H9 (cell line): ENCODE measurements around the gene ODF2. TPM values are rescaled to one million over a fixed set of nuclear protein-coding genes. Genes with fewer than 3 reads are reported as not detected.

ENCODE experiments used
- DNase-seq: peaks from one replicate; pipeline ENCODE4 v3.0.0-alpha.2; 2017
- H2AFZ ChIP-seq: one replicate; pipeline ENCODE4 v1.6.1; 2013; ENCODE audit warnings: mild to moderate bottlenecking, low read length, control low read depth, moderate library complexity
- H2AK5ac ChIP-seq: 2 replicates; pipeline ENCODE4 v1.6.1; 2013; ENCODE audit warnings: low read length, control low read depth, mixed read lengths; ENCODE audit not compliant: insufficient read length
- H2BK120ac ChIP-seq: one replicate; pipeline ENCODE4 v1.6.1; 2013; ENCODE audit warnings: low read depth, mild to moderate bottlenecking, low read length, control low read depth, inconsistent platforms; ENCODE audit not compliant: poor library complexity, severe bottlenecking
- H2BK12ac ChIP-seq: 2 replicates; pipeline ENCODE4 v1.6.1; 2013; ENCODE audit warnings: low read length, control low read depth, mixed read lengths, low read depth; ENCODE audit not compliant: insufficient read length
- H2BK15ac ChIP-seq: 2 replicates; pipeline ENCODE4 v1.6.1; 2013; ENCODE audit warnings: low read depth, low read length, control low read depth
- H2BK20ac ChIP-seq: one replicate; pipeline ENCODE4 v1.6.1; 2013; ENCODE audit warnings: low read depth, mild to moderate bottlenecking, low read length, control low read depth, inconsistent platforms; ENCODE audit not compliant: poor library complexity, severe bottlenecking
- H2BK5ac ChIP-seq: 2 replicates; pipeline ENCODE4 v1.6.1; 2013; ENCODE audit warnings: low read length, control low read depth, mixed read lengths; ENCODE audit not compliant: insufficient read length
- H3K14ac ChIP-seq: 2 replicates; pipeline ENCODE4 v1.6.1; 2013; ENCODE audit warnings: low read length, control low read depth; ENCODE audit not compliant: insufficient read depth
- H3K18ac ChIP-seq: 2 replicates; pipeline ENCODE4 v1.6.1; 2013; ENCODE audit warnings: low read depth, mild to moderate bottlenecking, mixed read lengths, low read length, control low read depth; ENCODE audit not compliant: insufficient read length
- H3K23ac ChIP-seq: 2 replicates; pipeline ENCODE4 v1.6.1; 2013; ENCODE audit warnings: low read length, control low read depth, mixed read lengths, low read depth; ENCODE audit not compliant: insufficient read length
- H3K23me2 ChIP-seq: 2 replicates; pipeline ENCODE4 v1.6.1; 2013; ENCODE audit warnings: low read depth, mild to moderate bottlenecking, mixed read lengths, low read length, control low read depth; ENCODE audit not compliant: insufficient read length, poor library complexity, severe bottlenecking
- H3K27ac ChIP-seq: 2 replicates; pipeline ENCODE4 v1.5.1; 2013; ENCODE audit warnings: low read length, control low read depth, mixed read lengths, low read depth; ENCODE audit not compliant: insufficient read length
- H3K27me3 ChIP-seq: 2 replicates; pipeline ENCODE4 v1.6.1; 2013; ENCODE audit warnings: low read length, control low read depth, inconsistent platforms; ENCODE audit not compliant: insufficient read depth
- H3K4ac ChIP-seq: 2 replicates; pipeline ENCODE4 v1.6.1; 2013; ENCODE audit warnings: low read depth, mild to moderate bottlenecking, control low read depth, inconsistent platforms, low read length, moderate library complexity
- H3K4me1 ChIP-seq: 2 replicates; pipeline ENCODE4 v1.6.1; 2013; ENCODE audit warnings: low read length, control low read depth, inconsistent platforms; ENCODE audit not compliant: insufficient read depth
- H3K4me2 ChIP-seq: 2 replicates; pipeline ENCODE4 v1.6.1; 2013; ENCODE audit warnings: low read length, control low read depth, mixed read lengths; ENCODE audit not compliant: insufficient read length, insufficient read depth
- H3K56ac ChIP-seq: 2 replicates; pipeline ENCODE4 v1.6.1; 2013; ENCODE audit warnings: low read depth, mild to moderate bottlenecking, mixed read lengths, low read length, control low read depth; ENCODE audit not compliant: insufficient read length
- H3K79me1 ChIP-seq: 2 replicates; pipeline ENCODE4 v1.6.1; 2013; ENCODE audit warnings: low read depth, mild to moderate bottlenecking, moderate library complexity, low read length, control low read depth, inconsistent platforms; ENCODE audit not compliant: insufficient read depth, poor library complexity, severe bottlenecking
- H3K79me2 ChIP-seq: 2 replicates; pipeline ENCODE4 v1.6.1; 2013; ENCODE audit warnings: low read length, control low read depth, inconsistent platforms; ENCODE audit not compliant: insufficient read depth
- H3K9ac ChIP-seq: 2 replicates; pipeline ENCODE4 v1.6.1; 2013; ENCODE audit warnings: low read length, control low read depth, mixed read lengths; ENCODE audit not compliant: insufficient read length; ENCODE audit errors: extremely low read depth
- H3K9me3 ChIP-seq: one replicate; pipeline ENCODE4 v1.6.1; 2013; ENCODE audit warnings: low read depth, low read length, inconsistent platforms; ENCODE audit not compliant: control insufficient read depth
- H3T11ph ChIP-seq: one replicate; pipeline ENCODE4 v1.6.1; 2013; ENCODE audit warnings: mild to moderate bottlenecking, low read length, control low read depth, inconsistent platforms
- H4K20me1 ChIP-seq: one replicate; pipeline ENCODE4 v1.6.1; 2013; ENCODE audit not compliant: control insufficient read depth, insufficient read length, insufficient read depth
- H4K5ac ChIP-seq: 2 replicates; pipeline ENCODE4 v1.6.1; 2013; ENCODE audit warnings: low read depth, mild to moderate bottlenecking, mixed read lengths, low read length, control low read depth; ENCODE audit not compliant: insufficient read length
- H4K8ac ChIP-seq: replicated peaks from 2 replicates; pipeline ENCODE4 v1.6.1; 2013; ENCODE audit warnings: low read length, control low read depth, mixed read lengths, low read depth; ENCODE audit not compliant: insufficient read length
- H4K91ac ChIP-seq: 2 replicates; pipeline ENCODE4 v1.6.1; 2013; ENCODE audit warnings: low read depth, mild to moderate bottlenecking, moderate library complexity, mixed read lengths, low read length, control low read depth; ENCODE audit not compliant: insufficient read length
- H3K27ac Mint-ChIP-seq, 3 experiments: 2 replicates in 2 of 3; 3 replicates in 1 of 3; pipeline ENCODE4 v1.8.0; 2020 to 2021; ENCODE audit warnings: mixed read lengths in 3 of 3, mild to moderate bottlenecking in 1 of 3, moderate library complexity in 1 of 3
- H3K27me3 Mint-ChIP-seq: 2 replicates; pipeline ENCODE4 v1.8.0; 2021; ENCODE audit warnings: low read depth, mild to moderate bottlenecking, moderate library complexity, mixed read lengths
- H3K36me3 Mint-ChIP-seq, 3 experiments: 2 replicates in 2 of 3; 3 replicates in 1 of 3; pipeline ENCODE4 v1.8.0; 2020 to 2021; ENCODE audit warnings: low read depth in 3 of 3, mixed read lengths in 3 of 3; ENCODE audit not compliant: insufficient read depth in 1 of 3
- H3K4me1 Mint-ChIP-seq, 2 experiments: 2 replicates each; pipeline ENCODE4 v1.8.0; 2020; ENCODE audit warnings: mixed read lengths in 2 of 2
- H3K4me3 Mint-ChIP-seq, 2 experiments: 2 replicates in 1 of 2; 3 replicates in 1 of 2; pipeline ENCODE4 v1.8.0; 2020 to 2021; ENCODE audit warnings: mild to moderate bottlenecking in 2 of 2, mixed read lengths in 2 of 2, moderate library complexity in 1 of 2
- H3K9me3 Mint-ChIP-seq, 2 experiments: 2 replicates in 1 of 2; 3 replicates in 1 of 2; pipeline ENCODE4 v1.8.0; 2020; ENCODE audit warnings: mild to moderate bottlenecking in 2 of 2, mixed read lengths in 2 of 2, moderate library complexity in 1 of 2
- WGBS: extraction: QIAGEN DNeasy Blood & Tissue Kit; methylation state at CpG from one replicate; pipeline ENCODE4 v1.1.7; 2013; ENCODE audit warnings: missing lambda C conversion rate, low lambda C conversion rate, mixed read lengths; ENCODE audit not compliant: insufficient read length; ENCODE audit errors: extremely low coverage; 5-methylcytosine and 5-hydroxymethylcytosine counted together
- total RNA-seq: library from RNA; stranded (reverse); gene quantifications from 2 replicates; pipeline ENCODE4 v1.2.1, GENCODE V29; 2021
- TF ChIP-seq, protein P1 (sequence below): fragments of 200-600 bp; sonication (generic); conservative IDR thresholded peaks from 3 replicates; pipeline ENCODE4 v1.8.0; 2021; ENCODE audit warnings: antibody characterized with exemption, mild to moderate bottlenecking

ODF2 gene
- total RNA-seq, 1 experiment from 2014 or later: 16.7 TPM

DNA sequence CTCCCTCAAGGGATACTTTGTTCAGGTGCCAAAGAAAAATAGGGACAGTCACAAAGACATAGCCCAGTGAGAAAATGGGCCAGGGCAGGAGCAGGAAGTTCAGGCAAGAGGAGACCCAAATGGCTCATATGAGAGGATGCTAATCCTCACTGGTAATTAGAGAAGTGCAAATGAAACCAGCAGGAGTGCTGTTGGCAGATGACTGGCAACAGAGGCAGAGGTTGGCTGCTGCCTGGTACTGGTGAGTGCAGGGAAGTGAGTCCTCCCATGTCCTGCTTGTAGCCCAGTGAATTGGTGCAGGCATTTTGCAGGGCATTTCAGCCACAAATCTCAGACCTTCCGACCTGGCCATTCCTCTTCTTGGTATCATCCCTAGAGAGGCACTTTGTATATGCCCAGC, 23.5 kb downstream of the ODF2 start:
- H3K4me3 Mint-ChIP-seq: no peak overlapping the region
- H3K9me3 Mint-ChIP-seq: no peaks in the 10 kb centered on the region
- peaks cover 3% of the 10 kb centered on the region in 2 experiments for H3K4me1 Mint-ChIP-seq
- TF ChIP-seq, protein P1, sequence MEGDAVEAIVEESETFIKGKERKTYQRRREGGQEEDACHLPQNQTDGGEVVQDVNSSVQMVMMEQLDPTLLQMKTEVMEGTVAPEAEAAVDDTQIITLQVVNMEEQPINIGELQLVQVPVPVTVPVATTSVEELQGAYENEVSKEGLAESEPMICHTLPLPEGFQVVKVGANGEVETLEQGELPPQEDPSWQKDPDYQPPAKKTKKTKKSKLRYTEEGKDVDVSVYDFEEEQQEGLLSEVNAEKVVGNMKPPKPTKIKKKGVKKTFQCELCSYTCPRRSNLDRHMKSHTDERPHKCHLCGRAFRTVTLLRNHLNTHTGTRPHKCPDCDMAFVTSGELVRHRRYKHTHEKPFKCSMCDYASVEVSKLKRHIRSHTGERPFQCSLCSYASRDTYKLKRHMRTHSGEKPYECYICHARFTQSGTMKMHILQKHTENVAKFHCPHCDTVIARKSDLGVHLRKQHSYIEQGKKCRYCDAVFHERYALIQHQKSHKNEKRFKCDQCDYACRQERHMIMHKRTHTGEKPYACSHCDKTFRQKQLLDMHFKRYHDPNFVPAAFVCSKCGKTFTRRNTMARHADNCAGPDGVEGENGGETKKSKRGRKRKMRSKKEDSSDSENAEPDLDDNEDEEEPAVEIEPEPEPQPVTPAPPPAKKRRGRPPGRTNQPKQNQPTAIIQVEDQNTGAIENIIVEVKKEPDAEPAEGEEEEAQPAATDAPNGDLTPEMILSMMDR: no peak
- no peaks in the 10 kb centered on the region for H3K27me3 Mint-ChIP-seq
- Histone ChIP-seq H3K14ac (no peak overlapping the region), H3K79me1 (no peaks in the 10 kb centered on the region), H2BK120ac (no peak overlapping the region), H3K27ac (no peak overlapping the region), H3K9me3 (no peaks in the 10 kb centered on the region), H2BK20ac (no peak overlapping the region), H3K56ac (no peak overlapping the region), H3K9ac (no peak overlapping the region), H2AK5ac (no peak overlapping the region), H2AFZ (no peak overlapping the region), H3K23me2 (no peaks in the 10 kb centered on the region), H3K27me3 (no peaks in the 10 kb centered on the region), H4K20me1 (no peaks in the 10 kb centered on the region), H3T11ph (no peak overlapping the region), H2BK12ac (no peak overlapping the region), H3K18ac (no peak overlapping the region), H2BK5ac (no peak overlapping the region), H3K79me2 (no peaks in the 10 kb centered on the region), H3K23ac (no peak overlapping the region), H4K91ac (no peak overlapping the region), H4K5ac (no peak overlapping the region), H3K4ac (no peak overlapping the region), H3K4me1 (no peaks in the 10 kb centered on the region), H4K8ac (no peak overlapping the region), H2BK15ac (no peak overlapping the region), H3K4me2 (no peak overlapping the region)
- DNase-seq: no peak
- H3K27ac Mint-ChIP-seq: no peak overlapping the region; a peak in 1 of 7 replicates
- WGBS: no CpG with 5 or more reads among the region's 1 CpG
- peaks cover 9 to 44% (median 28%) of the 10 kb centered on the region in 3 experiments; a peak in 6 of 7 replicates for H3K36me3 Mint-ChIP-seq
